WTC11 (cell line): ENCODE measurements around the gene IL10RA. TPM values are rescaled to one million over a fixed set of nuclear protein-coding genes. Genes with fewer than 3 reads are reported as not detected.

ENCODE experiments used
- ATAC-seq: fragments of 200-7000 bp; cut with Tn5 transposase; 2 replicates; pipeline ENCODE4 v1.10.0; 2021; ENCODE audit warnings: mild to moderate bottlenecking, moderate library complexity
- CTCF ChIA-PET: fragments of 300-600 bp; sonication (Branson Sonifier 250); formaldehyde crosslinking; loops from one replicate; lab custom pipeline; 2021; ENCODE audit warnings: antibody characterized with exemption; lab: Charles Lee
- POLR2A ChIA-PET: fragments of 350-600 bp; sonication (Branson Sonifier 250); formaldehyde crosslinking; loops from one replicate; lab custom pipeline; 2021; ENCODE audit warnings: antibody characterized with exemption; lab: Charles Lee
- DNase-seq: peaks from one replicate; pipeline ENCODE4 v3.0.0; 2021; ENCODE audit warnings: low spot score
- H3K27ac Mint-ChIP-seq: 2 replicates; pipeline ENCODE4 v1.8.0; 2021; ENCODE audit warnings: mixed read lengths
- H3K27me3 Mint-ChIP-seq: 2 replicates; pipeline ENCODE4 v1.8.0; 2021; ENCODE audit warnings: low read depth, mild to moderate bottlenecking, moderate library complexity, mixed read lengths
- H3K36me3 Mint-ChIP-seq: 2 replicates; pipeline ENCODE4 v1.8.0; 2021; ENCODE audit warnings: mixed read lengths
- H3K4me1 Mint-ChIP-seq: 2 replicates; pipeline ENCODE4 v1.8.0; 2022; ENCODE audit warnings: mixed read lengths
- H3K4me3 Mint-ChIP-seq: 2 replicates; pipeline ENCODE4 v1.8.0; 2021; ENCODE audit warnings: mild to moderate bottlenecking, moderate library complexity, mixed read lengths
- H3K9me3 Mint-ChIP-seq: 2 replicates; pipeline ENCODE4 v1.8.0; 2021; ENCODE audit warnings: mixed read lengths
- AFF4 ChIP-seq: sonication (generic); formaldehyde crosslinking; IDR thresholded peaks from 2 replicates; pipeline ENCODE4 v1.8.1; 2023; ENCODE audit warnings: mild to moderate bottlenecking, missing genetic modification reagents, borderline replicate concordance
- ATF2 ChIP-seq: sonication (generic); formaldehyde crosslinking; IDR thresholded peaks from 2 replicates; pipeline ENCODE4 v1.8.1; 2022; ENCODE audit warnings: low read depth, missing genetic modification reagents, borderline replicate concordance
- CBFB ChIP-seq: sonication (generic); formaldehyde crosslinking; IDR thresholded peaks from 2 replicates; pipeline ENCODE4 v1.8.1; 2022; ENCODE audit warnings: mild to moderate bottlenecking, low read depth, missing genetic modification reagents
- E2F4 ChIP-seq: sonication (generic); formaldehyde crosslinking; IDR thresholded peaks from 2 replicates; pipeline ENCODE4 v1.8.1; 2022; ENCODE audit warnings: low read depth, mild to moderate bottlenecking, moderate library complexity, missing genetic modification reagents, borderline replicate concordance
- EMX1 ChIP-seq: fragments of 250-450 bp; sonication (Bioruptor Pico); IDR thresholded peaks from 2 replicates; pipeline ENCODE4 v1.8.0; 2021; ENCODE audit warnings: mild to moderate bottlenecking
- ERG ChIP-seq: fragments of 250-450 bp; sonication (Bioruptor Pico); IDR thresholded peaks from 2 replicates; pipeline ENCODE4 v1.8.0; 2021; ENCODE audit warnings: mild to moderate bottlenecking
- JUN ChIP-seq: sonication (generic); formaldehyde crosslinking; IDR thresholded peaks from 2 replicates; pipeline ENCODE4 v1.8.0; 2023; ENCODE audit warnings: mild to moderate bottlenecking, missing genetic modification reagents
- MYBL2 ChIP-seq: sonication (generic); formaldehyde crosslinking; IDR thresholded peaks from 2 replicates; pipeline ENCODE4 v1.8.1; 2023; ENCODE audit warnings: mild to moderate bottlenecking, moderate library complexity, missing genetic modification reagents
- NFATC4 ChIP-seq: fragments of 250-450 bp; sonication (Bioruptor Pico); IDR thresholded peaks from 2 replicates; pipeline ENCODE4 v1.9.0; 2021; ENCODE audit warnings: mild to moderate bottlenecking
- PRRX2 ChIP-seq: fragments of 250-450 bp; sonication (Bioruptor Pico); IDR thresholded peaks from 2 replicates; pipeline ENCODE4 v1.8.0; 2021; ENCODE audit warnings: mild to moderate bottlenecking
- RELA ChIP-seq: sonication (generic); formaldehyde crosslinking; IDR thresholded peaks from 2 replicates; pipeline ENCODE4 v1.8.1; 2022; ENCODE audit warnings: missing genetic modification reagents, mild to moderate bottlenecking, borderline replicate concordance
- STAT6 ChIP-seq: sonication (generic); formaldehyde crosslinking; conservative IDR thresholded peaks from 2 replicates; pipeline ENCODE4 v1.8.1; 2023; ENCODE audit warnings: mild to moderate bottlenecking, low read depth, missing genetic modification reagents, moderate library complexity
- ZNF232 ChIP-seq: sonication (generic); formaldehyde crosslinking; IDR thresholded peaks from 2 replicates; pipeline ENCODE4 v1.8.0; 2022; ENCODE audit warnings: mild to moderate bottlenecking, missing genetic modification reagents
- ZNF416 ChIP-seq: fragments of 250-450 bp; sonication (Bioruptor Pico); IDR thresholded peaks from 2 replicates; pipeline ENCODE4 v1.9.0; 2021; ENCODE audit warnings: mild to moderate bottlenecking, inconsistent platforms
- ZNF425 ChIP-seq: fragments of 250-450 bp; sonication (Bioruptor Pico); conservative IDR thresholded peaks from 2 replicates; pipeline ENCODE4 v1.9.0; 2021; ENCODE audit warnings: mild to moderate bottlenecking
- ZNF512 ChIP-seq: sonication (generic); formaldehyde crosslinking; IDR thresholded peaks from 2 replicates; pipeline ENCODE4 v1.8.1; 2022; ENCODE audit warnings: missing genetic modification reagents, borderline replicate concordance
- total RNA-seq: library from RNA; stranded (reverse); gene quantifications from 3 replicates; pipeline ENCODE4 v1.2.3, GENCODE V29; 2021

Gene IL10RA
- total RNA-seq, 1 experiment from 2014 or later, result 0.74 TPM

GRCh38 chr11:117992620-117993019 is 6.4 kb downstream of the IL10RA start:
- TF ChIP-seq RELA, result no peak
- no peak for TF ChIP-seq ZNF425 (CRISPR knock-in tag)
- TF ChIP-seq JUN (CRISPR knock-in tag), result no peak
- TF ChIP-seq NFATC4, result no peak
- TF ChIP-seq ATF2 (CRISPR knock-in tag), result no peak
- ATAC-seq (no peak), DNase-seq (no peak)
- Mint-ChIP-seq H3K9me3 (no peaks in the 10 kb centered on the region), H3K4me3 (no peak overlapping the region), H3K4me1 (0 out of 2 replicates have a peak, but pooled peaks cover 4% of the 10 kb centered on the region), H3K27ac (no peak overlapping the region), H3K27me3 (peaks cover 19% of the 10 kb centered on the region), H3K36me3 (no peaks in the 10 kb centered on the region)
- ChIA-PET POLR2A (no interaction called here), CTCF (interaction anchor here (1.4 kb wide), 1 partner anchor 46 kb away, joined by 3 read pairs; no protein-coding TSS in a partner anchor)

GRCh38 chr11:117993988-117994745 is 8.0 kb downstream of the IL10RA start:
- H3K4me1 Mint-ChIP-seq, result 0 out of 2 replicates have a peak, but pooled peaks cover 4% of the 10 kb centered on the region
- no peaks in the 10 kb centered on the region for H3K9me3 Mint-ChIP-seq
- ChIA-PET CTCF (interaction anchor here (1.8 kb wide), 1 partner anchor 47 kb away, joined by 6 read pairs; no protein-coding TSS in a partner anchor), POLR2A (interaction anchor here (0.9 kb wide), 1 partner anchor 8 kb away, joined by 4 read pairs; the partner anchor contains the start of gene IL10RA)
- no peak for DNase-seq
- H3K27ac Mint-ChIP-seq, result no peak overlapping the region
- no peak overlapping the region for H3K4me3 Mint-ChIP-seq
- H3K27me3 Mint-ChIP-seq, result peaks cover 5% of the 10 kb centered on the region; the same call in 1 of the 2 replicates
- peak; percentile 51 for ATAC-seq
- no peak for TF ChIP-seq ERG
- TF ChIP-seq E2F4, result no peak
- H3K36me3 Mint-ChIP-seq, result no peaks in the 10 kb centered on the region

- Mint-ChIP-seq H3K27me3 (no peaks in the 10 kb centered on the region), H3K4me3 (no peak overlapping the region), H3K4me1 (0 out of 2 replicates have a peak, but pooled peaks cover 4% of the 10 kb centered on the region), H3K36me3 (no peaks in the 10 kb centered on the region), H3K9me3 (no peaks in the 10 kb centered on the region), H3K27ac (no peak overlapping the region)
- CTCF ChIA-PET, result interaction anchor here (1.8 kb wide), 1 partner anchor 49 kb away, joined by 6 read pairs; no protein-coding TSS in a partner anchor
- ATAC-seq (no peak), DNase-seq (no peak)
- POLR2A ChIA-PET, result no interaction called here
- TF ChIP-seq EMX1 (CRISPR knock-in tag) (no peak), ZNF512 (CRISPR knock-in tag) (no peak), ZNF232 (CRISPR knock-in tag) (no peak), ZNF416 (no peak), AFF4 (CRISPR knock-in tag) (no peak), PRRX2 (CRISPR knock-in tag) (no peak), MYBL2 (CRISPR knock-in tag) (no peak), STAT6 (CRISPR knock-in tag) (no peak), CBFB (CRISPR knock-in tag) (no peak)
These were observed 9.3 kb downstream of the IL10RA start for GRCh38 chr11:117995472-117995871.
